Transverse colon (tissue), 4 donors: ENCODE data around the gene FRY. TPM values are rescaled to one million over a fixed set of nuclear protein-coding genes. Genes with fewer than 3 reads are reported as not detected.

Experiments used
- DNase-seq: peaks from one replicate; pipeline ENCODE4 v3.0.0-alpha.2; 2019
- H3K27ac ChIP-seq, 4 donors: fragments of 200-600 bp; sonication (generic); 2 replicates each; pipeline ENCODE4 v1.5.1; 2016 to 2018; ENCODE audit warnings: inconsistent platforms in 4 of 4
- H3K27me3 ChIP-seq: fragments of 200-600 bp; sonication (generic); 2 replicates; pipeline ENCODE4 v1.5.1; 2017; ENCODE audit warnings: inconsistent platforms
- H3K36me3 ChIP-seq, 4 donors: fragments of 200-600 bp; sonication (generic); 2 replicates each; pipeline ENCODE4 v1.5.1; 2017 to 2019; ENCODE audit warnings: inconsistent platforms in 4 of 4
- H3K4me1 ChIP-seq, 4 donors: fragments of 200-600 bp; sonication (generic); 2 replicates each; pipeline ENCODE4 v1.5.1; 2017 to 2020; ENCODE audit warnings: inconsistent platforms in 4 of 4
- H3K4me3 ChIP-seq, 4 donors: fragments of 200-600 bp; sonication (generic); 1 replicate in 1 of 4; 2 replicates in 3 of 4; pipeline versions ENCODE4 v1.5.1 to v1.6.1; 2017 to 2019; ENCODE audit warnings: inconsistent platforms in 4 of 4
- H3K9me3 ChIP-seq, 2 donors: fragments of 200-600 bp; sonication (generic); 2 replicates each; pipeline ENCODE4 v1.5.1; 2017 to 2019; ENCODE audit warnings: inconsistent platforms in 2 of 2
- CTCF ChIP-seq, 5 experiments: fragments of 200-600 bp in 3 of 5; fragments of 450-650 bp in 2 of 5; sonication (generic) in 3 of 5; IDR thresholded peaks; 1 replicate in 2 of 5; 2 replicates in 3 of 5; pipeline ENCODE4 v1.5.1; 2016 to 2017; ENCODE audit warnings: antibody characterized with exemption in 5 of 5, inconsistent platforms in 3 of 5, mild to moderate bottlenecking in 2 of 5, moderate library complexity in 1 of 5
- EP300 ChIP-seq: sonication (generic); formaldehyde crosslinking; IDR thresholded peaks from one replicate; pipeline ENCODE4 v1.6.1; 2017; ENCODE audit warnings: antibody characterized with exemption, low read depth
- POLR2A ChIP-seq: fragments of 450-650 bp; IDR thresholded peaks from one replicate; pipeline ENCODE4 v1.6.1; 2016; ENCODE audit warnings: antibody characterized with exemption, mild to moderate bottlenecking, moderate library complexity
- POLR2AphosphoS5 ChIP-seq, 3 donors: sonication (generic); formaldehyde crosslinking; IDR thresholded peaks; one replicate each; pipeline ENCODE4 v1.6.1; 2016; ENCODE audit warnings: antibody characterized with exemption in 3 of 3
- WGBS, 2 donors: methylation state at CpG; one replicate each; pipeline ENCODE4 v1.1.5; 2018; ENCODE audit warnings: low coverage in 1 of 2; 5-methylcytosine and 5-hydroxymethylcytosine counted together
- in situ Hi-C, 4 donors: fragments of 200-750 bp; cut with MboI; loops; one replicate each; pipeline versions ENCODE4 v1.15.0 to v1.15.1; 2017; ENCODE audit warnings: low sequenced_read_pairs in 3 of 4, low pct_ligation_motif_present in 1 of 4, low pct_unique_long_range_greater_than_20kb in 1 of 4
- intact Hi-C: fragments of 100-400 bp; cut with DNase I; formaldehyde crosslinking; loops from one replicate; pipeline ENCODE4 v1.15.1; 2023; ENCODE audit warnings: low total_unique reads
- total RNA-seq, 4 donors: library from RNA; depleted of rRNA; stranded (reverse); fragments of >200 nt; gene quantifications; one replicate each; pipeline ENCODE4 v1.1.0, GENCODE V29; 2016

Gene FRY
- total RNA-seq, 4 donors from 2014 or later: 6.7 to 42.6 (median 12.4) TPM

- 80 to 94% methylated on average over 2 of the region's 2 CpGs for WGBS, 2 donors
- in situ Hi-C loops (no loop called here), intact Hi-C loops (no loop called here)
- Histone ChIP-seq H3K9me3 (no peaks in the 10 kb centered on the region), H3K36me3 (peaks cover 0 to 9% (median 0%) of the 10 kb centered on the region in 4 donors), H3K27ac (no peak overlapping the region), H3K4me1 (peaks cover 0 to 11% (median 3%) of the 10 kb centered on the region in 4 donors), H3K27me3 (no peaks in the 10 kb centered on the region), H3K4me3 (no peak overlapping the region)
- TF ChIP-seq CTCF (IDR thresholded peaks at IDR 0.05) (no peak), POLR2AphosphoS5 (IDR thresholded peaks at IDR 0.05) (no peak), EP300 (no peak), POLR2A (no peak)
- no peak for DNase-seq
Observed at GRCh38 chr13:32282096-32282711, 250.6 kb downstream of the FRY start.

- 33 to 49% methylated on average over 6 of the region's 6 CpGs for WGBS, 2 donors
- intact Hi-C loops (no loop called here), in situ Hi-C loops (no loop called here)
- TF ChIP-seq EP300 (no peak), CTCF (IDR thresholded peaks at IDR 0.05) (no peak), POLR2AphosphoS5 (IDR thresholded peaks at IDR 0.05) (no peak), POLR2A (no peak)
- Histone ChIP-seq H3K27ac (peak overlapping the region; percentile 48 to 65 (median 54)), H3K4me3 (no peak overlapping the region), H3K9me3 (no peaks in the 10 kb centered on the region), H3K36me3 (no peaks in the 10 kb centered on the region), H3K27me3 (no peaks in the 10 kb centered on the region), H3K4me1 (peaks cover 0 to 11% (median 3%) of the 10 kb centered on the region in 4 donors)
- no peak for DNase-seq
Observed at GRCh38 chr13:32284927-32285632, 253.5 kb downstream of the FRY start.

- 34 to 37% methylated on average over 4 of the region's 4 CpGs for WGBS, 2 donors
- intact Hi-C loops (no loop called here), in situ Hi-C loops (no loop called here)
- DNase-seq: no peak
- Histone ChIP-seq H3K9me3 (no peaks in the 10 kb centered on the region), H3K27ac (peak overlapping the region; percentile 48 to 65 (median 54)), H3K4me1 (peaks cover 0 to 11% (median 3%) of the 10 kb centered on the region in 4 donors), H3K36me3 (no peaks in the 10 kb centered on the region), H3K4me3 (no peak overlapping the region), H3K27me3 (no peaks in the 10 kb centered on the region)
- TF ChIP-seq POLR2A (no peak), CTCF (IDR thresholded peaks at IDR 0.05) (no peak), POLR2AphosphoS5 (IDR thresholded peaks at IDR 0.05) (no peak), EP300 (no peak)
Observed at GRCh38 chr13:32285633-32285965, 254.0 kb downstream of the FRY start.

GRCh38 chr13:32297206-32297605, 265.6 kb downstream of the FRY start:
- H3K4me3 ChIP-seq: no peak overlapping the region
- intact Hi-C loops (no loop called here), in situ Hi-C loops (no loop called here)
- no peaks in the 10 kb centered on the region for H3K36me3 ChIP-seq
- WGBS, 2 donors: 46 to 57% methylated on average over 2 of the region's 2 CpGs
- no peak for DNase-seq
- H3K4me1 ChIP-seq: no peaks in the 10 kb centered on the region
- peaks cover 7% of the 10 kb centered on the region for H3K27me3 ChIP-seq
- H3K9me3 ChIP-seq: no peaks in the 10 kb centered on the region
- no peak overlapping the region for H3K27ac ChIP-seq
- TF ChIP-seq CTCF (IDR thresholded peaks at IDR 0.05): no peak
- TF ChIP-seq EP300: no peak
- TF ChIP-seq POLR2A: no peak
- TF ChIP-seq POLR2AphosphoS5 (IDR thresholded peaks at IDR 0.05): no peak
